Thymus (tissue), 11 donors: ENCODE data around the gene TOP1. TPM values are rescaled to one million over a fixed set of nuclear protein-coding genes. Genes with fewer than 3 reads are reported as not detected.

ENCODE experiments used
- DNase-seq, 9 donors: peaks; one replicate each; pipeline ENCODE4 v3.0.0-alpha.2; 2013; ENCODE audit warnings: low spot score in 9 of 9, low read depth in 6 of 9, missing footprints in 1 of 9
- H3K27ac ChIP-seq, 2 donors: one replicate each; pipeline ENCODE4 v1.5.1; 2013; ENCODE audit warnings: control low read depth in 1 of 2, low read depth in 1 of 2, low read length in 1 of 2, mild to moderate bottlenecking in 1 of 2, moderate library complexity in 1 of 2
- H3K27me3 ChIP-seq, 2 donors: one replicate each; pipeline ENCODE4 v1.5.1; 2013; ENCODE audit warnings: low read length in 1 of 2; ENCODE audit not compliant: control insufficient read depth in 2 of 2, insufficient read depth in 1 of 2
- H3K36me3 ChIP-seq, 2 donors: one replicate each; pipeline ENCODE4 v1.5.1; 2013; ENCODE audit warnings: low read length in 1 of 2, mild to moderate bottlenecking in 1 of 2, moderate library complexity in 1 of 2; ENCODE audit not compliant: control insufficient read depth in 2 of 2, insufficient read depth in 2 of 2
- H3K4me1 ChIP-seq, 2 donors: one replicate each; pipeline ENCODE4 v1.5.1; 2013; ENCODE audit warnings: low read length in 2 of 2; ENCODE audit not compliant: control insufficient read depth in 2 of 2, insufficient read depth in 2 of 2
- H3K4me3 ChIP-seq, 2 donors: one replicate each; pipeline ENCODE4 v1.5.1; 2013; ENCODE audit warnings: low read length in 2 of 2, control low read depth in 1 of 2, mild to moderate bottlenecking in 1 of 2
- H3K9me3 ChIP-seq, 2 donors: one replicate each; pipeline ENCODE4 v1.5.1; 2013; ENCODE audit warnings: low read length in 1 of 2, mild to moderate bottlenecking in 1 of 2; ENCODE audit not compliant: control insufficient read depth in 2 of 2, insufficient read depth in 1 of 2
- WGBS: extraction: QIAGEN DNeasy Blood & Tissue Kit; methylation state at CpG from one replicate; pipeline ENCODE4 v1.1.7; 2013; 5-methylcytosine and 5-hydroxymethylcytosine counted together
- polyA plus RNA-seq: library from polyadenylated mRNA; stranded (reverse); fragments of 200-250 nt; gene quantifications from one replicate; pipeline ENCODE4 v1.2.3, GENCODE V29; 2013
- total RNA-seq: library from RNA; stranded (reverse); fragments of 120-200 nt; gene quantifications from one replicate; pipeline ENCODE4 v1.2.4, GENCODE V29; 2013
- donor health status: healthy.

The TOP1 gene
- total and polyA plus RNA-seq, 2 donors, result 26.0 to 44.2 TPM

- H3K4me3 ChIP-seq, result peak overlapping the region in 1 of 2 donors; percentile 23
- H3K27ac ChIP-seq, result peak overlapping the region; percentile 92 to 98
- H3K4me1 ChIP-seq, result peaks cover 60 to 76% of the 10 kb centered on the region in 2 donors
- WGBS, result 79% methylated on average over 6 of the region's 6 CpGs
- H3K36me3 ChIP-seq, result peaks cover 35 to 58% of the 10 kb centered on the region in 2 donors
- H3K9me3 ChIP-seq, result no peaks in the 10 kb centered on the region
- no peaks in the 10 kb centered on the region for H3K27me3 ChIP-seq
- DNase-seq, result peak in 2 of 9 donors; percentile 41 to 74
These were observed 129.5 kb downstream of the TOP1 start for GRCh38 chr20:41158082-41158625.

- DNase-seq, result no peak
- WGBS, result 99% methylated on average over 10 of the region's 10 CpGs
- H3K27ac ChIP-seq, result peak overlapping the region; percentile 92 to 98
- peaks cover 50 to 63% of the 10 kb centered on the region in 2 donors for H3K4me1 ChIP-seq
- no peaks in the 10 kb centered on the region for H3K9me3 ChIP-seq
- no peak overlapping the region for H3K4me3 ChIP-seq
- no peaks in the 10 kb centered on the region for H3K27me3 ChIP-seq
- peaks cover 49 to 64% of the 10 kb centered on the region in 2 donors for H3K36me3 ChIP-seq
These were observed 130.9 kb downstream of the TOP1 start for GRCh38 chr20:41159547-41159946.

- over 99% methylated on average over 2 of the region's 2 CpGs for WGBS
- Histone ChIP-seq H3K4me1 (peaks cover 38 to 51% of the 10 kb centered on the region in 2 donors), H3K27ac (peak overlapping the region in 1 of 2 donors; percentile 58), H3K9me3 (no peaks in the 10 kb centered on the region), H3K4me3 (no peak overlapping the region), H3K27me3 (no peaks in the 10 kb centered on the region), H3K36me3 (peaks cover 60 to 65% of the 10 kb centered on the region in 2 donors)
- DNase-seq, result no peak
These were observed 132.1 kb downstream of the TOP1 start for GRCh38 chr20:41160686-41161085.

DNA sequence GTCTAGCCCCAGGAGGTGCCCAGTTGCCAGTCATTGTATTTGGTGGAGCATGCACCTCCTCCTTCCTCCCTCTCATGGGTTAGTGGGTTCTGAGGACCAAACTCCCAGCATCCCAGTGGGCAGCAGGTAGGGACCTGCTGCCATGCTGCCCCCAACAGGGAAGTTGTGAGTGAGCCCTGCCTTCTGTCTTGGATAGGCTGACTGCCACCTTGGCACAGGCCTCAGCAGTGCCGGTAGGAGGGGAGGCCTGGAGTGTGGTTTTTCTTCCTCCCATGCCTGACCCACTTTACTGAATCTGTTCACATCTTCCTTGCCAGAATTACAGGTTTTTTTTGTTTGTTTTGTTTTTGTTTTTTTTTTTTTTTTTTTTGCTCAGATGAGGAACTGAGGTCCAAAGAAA lies 133.3 kb downstream of the TOP1 start:
- no peak overlapping the region for H3K4me3 ChIP-seq
- 61% methylated on average over 1 of the region's 1 CpG for WGBS
- H3K36me3 ChIP-seq, result peaks cover 72 to 76% of the 10 kb centered on the region in 2 donors
- H3K27me3 ChIP-seq, result no peaks in the 10 kb centered on the region
- H3K9me3 ChIP-seq, result no peaks in the 10 kb centered on the region
- DNase-seq, result no peak
- peaks cover 27 to 39% of the 10 kb centered on the region in 2 donors for H3K4me1 ChIP-seq
- peak overlapping the region; percentile 17 to 58 for H3K27ac ChIP-seq

- Histone ChIP-seq H3K4me3 (no peak overlapping the region), H3K4me1 (peaks cover 24 to 34% of the 10 kb centered on the region in 2 donors), H3K27me3 (no peaks in the 10 kb centered on the region), H3K36me3 (peaks cover 77 to 81% of the 10 kb centered on the region in 2 donors), H3K9me3 (no peaks in the 10 kb centered on the region), H3K27ac (no peak overlapping the region)
- no peak for DNase-seq
- 97% methylated on average over 11 of the region's 11 CpGs for WGBS
These were observed 133.8 kb downstream of the TOP1 start for GRCh38 chr20:41162396-41162795.

DNA sequence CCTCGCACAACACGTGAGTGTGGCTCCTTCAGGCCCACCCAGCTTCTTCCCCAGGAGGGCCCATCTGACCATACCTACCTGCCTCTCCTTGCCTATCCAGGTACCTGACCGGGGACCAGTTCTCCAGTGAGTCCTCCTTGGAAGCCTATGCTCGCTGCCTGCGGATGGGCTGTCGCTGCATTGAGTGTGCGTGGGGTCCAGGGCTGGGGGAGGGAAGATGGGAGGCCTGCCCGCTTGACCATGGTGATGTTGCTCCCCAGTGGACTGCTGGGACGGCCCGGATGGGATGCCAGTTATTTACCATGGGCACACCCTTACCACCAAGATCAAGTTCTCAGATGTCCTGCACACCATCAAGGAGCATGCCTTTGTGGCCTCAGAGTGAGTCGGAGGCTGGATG lies 135.2 kb downstream of the TOP1 start:
- no peak for DNase-seq
- Histone ChIP-seq H3K36me3 (peaks cover 92 to 95% of the 10 kb centered on the region in 2 donors), H3K27me3 (no peaks in the 10 kb centered on the region), H3K27ac (no peak overlapping the region), H3K4me3 (no peak overlapping the region), H3K4me1 (peaks cover 11 to 20% of the 10 kb centered on the region in 2 donors), H3K9me3 (no peaks in the 10 kb centered on the region)
- WGBS, result 99% methylated on average over 11 of the region's 11 CpGs

GRCh38 chr20:41165001-41165882 lies 136.6 kb downstream of the TOP1 start:
- Histone ChIP-seq H3K27ac (no peak overlapping the region), H3K9me3 (no peaks in the 10 kb centered on the region), H3K4me1 (peaks cover 0 to 9% of the 10 kb centered on the region in 2 donors), H3K4me3 (no peak overlapping the region), H3K27me3 (no peaks in the 10 kb centered on the region), H3K36me3 (peaks cover 97 to 98% of the 10 kb centered on the region in 2 donors)
- no peak for DNase-seq
- 93% methylated on average over 24 of the region's 24 CpGs for WGBS

DNA sequence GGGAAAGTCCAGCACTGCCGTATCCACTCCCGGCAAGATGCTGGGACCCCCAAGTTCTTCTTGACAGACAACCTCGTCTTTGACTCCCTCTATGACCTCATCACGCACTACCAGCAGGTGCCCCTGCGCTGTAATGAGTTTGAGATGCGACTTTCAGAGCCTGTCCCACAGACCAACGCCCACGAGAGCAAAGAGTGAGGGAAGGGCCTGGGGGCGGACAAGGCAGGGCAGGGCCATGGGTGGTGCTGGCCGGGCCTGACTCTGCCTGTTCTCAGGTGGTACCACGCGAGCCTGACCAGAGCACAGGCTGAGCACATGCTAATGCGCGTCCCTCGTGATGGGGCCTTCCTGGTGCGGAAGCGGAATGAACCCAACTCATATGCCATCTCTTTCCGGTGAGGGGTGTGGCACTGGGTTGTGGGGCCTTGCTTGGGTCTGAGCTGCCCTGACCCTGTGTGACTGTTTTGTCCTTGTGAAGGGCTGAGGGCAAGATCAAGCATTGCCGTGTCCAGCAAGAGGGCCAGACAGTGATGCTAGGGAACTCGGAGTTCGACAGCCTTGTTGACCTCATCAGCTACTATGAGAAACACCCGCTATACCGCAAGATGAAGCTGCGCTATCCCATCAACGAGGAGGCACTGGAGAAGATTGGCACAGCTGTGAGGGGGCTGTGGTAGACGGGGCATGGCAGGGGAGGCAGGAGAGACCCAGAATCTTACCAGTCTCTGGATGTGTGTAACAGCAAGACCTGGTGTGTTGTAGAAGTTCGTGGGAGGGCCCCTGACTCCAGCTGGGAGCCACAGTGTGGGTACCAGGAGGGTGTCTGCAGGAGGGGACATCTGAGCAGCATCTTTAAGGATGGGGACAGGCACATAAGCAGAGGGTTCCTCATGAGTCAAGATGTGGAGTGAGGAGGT lies 137.8 kb downstream of the TOP1 start:
- H3K27ac ChIP-seq, result no peak overlapping the region
- H3K9me3 ChIP-seq, result no peaks in the 10 kb centered on the region
- no peaks in the 10 kb centered on the region for H3K27me3 ChIP-seq
- WGBS, result 98% methylated on average over 27 of the region's 27 CpGs
- H3K4me1 ChIP-seq, result peaks cover 0 to 4% of the 10 kb centered on the region in 2 donors
- no peak for DNase-seq
- H3K4me3 ChIP-seq, result no peak overlapping the region
- peaks cover 95 to 97% of the 10 kb centered on the region in 2 donors for H3K36me3 ChIP-seq
